DOHH2 (cell line): ENCODE results near the gene SDF2L1.
"Not testable (repeated sequence)": the region's sequence is repeated elsewhere in the genome, so short reads cannot be mapped to it uniquely, and the experiment has no call there.

ENCODE experiments used
- H3F3A ChIP-seq: fragments of 200-600 bp; sonication (generic), shearing (Covaris generic); 2 replicates; pipeline ENCODE4 v1.6.0; 2016; ENCODE audit warnings: antibody characterized with exemption, mild to moderate bottlenecking; ENCODE audit not compliant: control insufficient read depth, insufficient read depth
- H3K27ac ChIP-seq: fragments of 200-600 bp; sonication (generic); 2 replicates; pipeline ENCODE4 v1.5.1; 2014; ENCODE audit warnings: low read depth, mild to moderate bottlenecking, low read length, moderate library complexity
- H3K27me3 ChIP-seq: fragments of 200-600 bp; sonication (generic); 2 replicates; pipeline ENCODE4 v1.6.1; 2014; ENCODE audit warnings: mild to moderate bottlenecking, low read length, mixed read lengths; ENCODE audit not compliant: control insufficient read depth
- H3K36me3 ChIP-seq: fragments of 200-600 bp; sonication (generic); 2 replicates; pipeline ENCODE4 v1.6.1; 2014; ENCODE audit warnings: mild to moderate bottlenecking, low read length, moderate library complexity, mixed read lengths; ENCODE audit not compliant: control insufficient read depth
- H3K4me1 ChIP-seq: fragments of 200-600 bp; sonication (generic); 2 replicates; pipeline ENCODE4 v1.6.1; 2014; ENCODE audit warnings: mild to moderate bottlenecking, low read length, mixed read lengths; ENCODE audit not compliant: control insufficient read depth
- H3K4me2 ChIP-seq: fragments of 200-600 bp; sonication (generic); 2 replicates; pipeline ENCODE4 v1.6.0; 2014; ENCODE audit warnings: mild to moderate bottlenecking, low read length, moderate library complexity
- H3K4me3 ChIP-seq: fragments of 200-600 bp; sonication (generic); 2 replicates; pipeline ENCODE4 v1.5.1; 2014; ENCODE audit warnings: mild to moderate bottlenecking, low read length, mixed read lengths
- H3K79me2 ChIP-seq: fragments of 200-600 bp; sonication (generic); 2 replicates; pipeline ENCODE4 v1.6.1; 2014; ENCODE audit warnings: mild to moderate bottlenecking, low read length, mixed read lengths; ENCODE audit not compliant: control insufficient read depth
- H3K9me2 ChIP-seq: fragments of 200-600 bp; sonication (generic); replicated peaks from 2 replicates; pipeline ENCODE4 v1.6.1; 2014; ENCODE audit warnings: mild to moderate bottlenecking, low read length, mixed read lengths; ENCODE audit not compliant: control insufficient read depth
- H3K9me3 ChIP-seq: fragments of 200-600 bp; sonication (generic); 2 replicates; pipeline ENCODE4 v1.6.1; 2014; ENCODE audit warnings: antibody characterized with exemption, low read length, mixed read lengths; ENCODE audit not compliant: control insufficient read depth, insufficient read depth
- H4K20me1 ChIP-seq: fragments of 200-600 bp; sonication (generic); 2 replicates; pipeline ENCODE4 v1.6.0; 2014; ENCODE audit warnings: low read depth, mild to moderate bottlenecking, antibody characterized with exemption, low read length, moderate library complexity; ENCODE audit not compliant: control insufficient read depth, insufficient read depth
- CTCF ChIP-seq: fragments of 200-600 bp; sonication (generic); IDR thresholded peaks from one replicate; pipeline ENCODE4 v1.5.1; 2014; ENCODE audit warnings: antibody characterized with exemption, mild to moderate bottlenecking, low read depth, low read length; ENCODE audit not compliant: poor library complexity, severe bottlenecking
- EZH2phosphoT487 ChIP-seq: fragments of 200-600 bp; sonication (generic); IDR thresholded peaks from 2 replicates; pipeline ENCODE4 v1.6.1; 2017; ENCODE audit warnings: borderline replicate concordance, mild to moderate bottlenecking, antibody characterized with exemption, low read length, moderate library complexity, mixed read lengths

Gene SDF2L1

GRCh38 chr22:21594865-21595452, 47.1 kb upstream of the SDF2L1 start:
- Histone ChIP-seq H3K36me3 (peaks cover 82% of the 10 kb centered on the region), H3K79me2 (peaks cover 100% of the 10 kb centered on the region), H3K4me2 (no peak overlapping the region), H3K4me1 (peaks cover 17% of the 10 kb centered on the region), H3F3A (0 out of 2 replicates have a peak, but pooled peaks cover 2% of the 10 kb centered on the region), H3K4me3 (no peak overlapping the region), H3K9me3 (no peaks in the 10 kb centered on the region), H4K20me1 (peaks cover 31% of the 10 kb centered on the region; the same call in 1 of the 2 replicates), H3K27ac (no peak overlapping the region), H3K9me2 (no peaks in the 10 kb centered on the region), H3K27me3 (no peaks in the 10 kb centered on the region)
- TF ChIP-seq EZH2phosphoT487: no peak
- no peak for TF ChIP-seq CTCF

GRCh38 chr22:21596356-21597135, 45.6 kb upstream of the SDF2L1 start:
- H3F3A ChIP-seq, H3K4me3 ChIP-seq, H3K27ac ChIP-seq, H3K4me2 ChIP-seq, H3K9me2 ChIP-seq, H3K4me1 ChIP-seq, H3K27me3 ChIP-seq, H3K9me3 ChIP-seq: not testable (repeated sequence)
- Histone ChIP-seq H4K20me1 (peaks cover 22% of the 10 kb centered on the region; the same call in 1 of the 2 replicates), H3K79me2 (peaks cover 100% of the 10 kb centered on the region), H3K36me3 (peaks cover 70% of the 10 kb centered on the region)

- H3K4me1 ChIP-seq: no peaks in the 10 kb centered on the region; the same call in 1 of the 2 replicates
- TF ChIP-seq EZH2phosphoT487: no peak
- no peak for TF ChIP-seq CTCF
- H4K20me1 ChIP-seq: peaks cover 22% of the 10 kb centered on the region; the same call in 1 of the 2 replicates
- peaks cover 61% of the 10 kb centered on the region for H3K36me3 ChIP-seq
- H3K9me2 ChIP-seq: no peaks in the 10 kb centered on the region
- peaks cover 99% of the 10 kb centered on the region for H3K79me2 ChIP-seq
- H3F3A ChIP-seq: no peaks in the 10 kb centered on the region
- no peaks in the 10 kb centered on the region for H3K27me3 ChIP-seq
- H3K4me2 ChIP-seq: no peak overlapping the region
- no peak overlapping the region for H3K4me3 ChIP-seq
- no peaks in the 10 kb centered on the region for H3K9me3 ChIP-seq
- no peak overlapping the region for H3K27ac ChIP-seq
Observed at GRCh38 chr22:21598302-21598701, 43.8 kb upstream of the SDF2L1 start.
